ENCODE data around the gene FMN2. TPM values are rescaled to one million over a fixed set of nuclear protein-coding genes. Genes with fewer than 3 reads are reported as not detected.

FMN2 gene
- total and polyA plus RNA-seq, 2 donors (not counting 1 experiment from before 2014, with no cell fraction given) = 8.0 to 13.7 TPM

- Histone ChIP-seq H4K20me1 (ENCODE audit: control insufficient read depth, extremely low read depth, insufficient read depth, low read length) (no peaks in the 10 kb centered on the region), H3K9me3 (ENCODE audit: control insufficient read depth, insufficient read depth, low read depth, low read length) (no peaks in the 10 kb centered on the region), H3K36me3 (ENCODE audit: control insufficient read depth, insufficient read depth, low read length) (no peaks in the 10 kb centered on the region), H3K9ac (ENCODE audit: insufficient read depth, low read length) (no peak overlapping the region), H3K27me3 (ENCODE audit: control insufficient read depth, insufficient read depth, low read length) (no peaks in the 10 kb centered on the region), H3K4me2 (ENCODE audit: extremely low read depth, insufficient read depth, low read length) (no peak overlapping the region), H2AFZ (ENCODE audit: low read length) (no peak overlapping the region), H3K4me3 (replicated peaks in 1 of 4; ENCODE audit: control extremely low read depth in 1 of 4, insufficient read depth in 1 of 4, low read depth in 3 of 4, low read length in 4 of 4) (no peak overlapping the region), H3K4me1 (ENCODE audit: control insufficient read depth, extremely low read depth, insufficient read depth, low read length) (no peaks in the 10 kb centered on the region), H3K79me2 (ENCODE audit: control insufficient read depth, insufficient read depth, low read length) (no peaks in the 10 kb centered on the region), H3K27ac (ENCODE audit: insufficient read depth, low read length) (no peak overlapping the region)
- no peak for DNase-seq (ENCODE audit: low read depth in 2 of 2)
- TF ChIP-seq EZH2 (IDR thresholded peaks at IDR 0.05; ENCODE audit: low read length, missing control alignments) = no peak
- TF ChIP-seq CTCF (conservative IDR thresholded peaks at IDR 0.05 in 1 of 2, IDR thresholded peaks at IDR 0.05 in 1 of 2; ENCODE audit: low read depth in 1 of 2, low read length in 2 of 2) = no peak
These were observed 272.2 kb downstream of the FMN2 start for GRCh38 chr1:240363914-240364313.

GRCh38 chr1:240366636-240367035, 275.0 kb downstream of the FMN2 start:
- Histone ChIP-seq H3K27me3 (ENCODE audit: control insufficient read depth, insufficient read depth, low read length) (no peaks in the 10 kb centered on the region), H3K79me2 (ENCODE audit: control insufficient read depth, insufficient read depth, low read length) (no peaks in the 10 kb centered on the region), H3K4me1 (ENCODE audit: control insufficient read depth, extremely low read depth, insufficient read depth, low read length) (no peaks in the 10 kb centered on the region), H4K20me1 (ENCODE audit: control insufficient read depth, extremely low read depth, insufficient read depth, low read length) (no peaks in the 10 kb centered on the region), H3K9me3 (ENCODE audit: control insufficient read depth, insufficient read depth, low read depth, low read length) (no peaks in the 10 kb centered on the region), H3K4me3 (replicated peaks in 1 of 4; ENCODE audit: control extremely low read depth in 1 of 4, insufficient read depth in 1 of 4, low read depth in 3 of 4, low read length in 4 of 4) (no peak overlapping the region), H3K9ac (ENCODE audit: insufficient read depth, low read length) (no peak overlapping the region), H3K27ac (ENCODE audit: insufficient read depth, low read length) (no peak overlapping the region), H2AFZ (ENCODE audit: low read length) (no peak overlapping the region), H3K36me3 (ENCODE audit: control insufficient read depth, insufficient read depth, low read length) (no peaks in the 10 kb centered on the region), H3K4me2 (ENCODE audit: extremely low read depth, insufficient read depth, low read length) (no peak overlapping the region)
- no peak for TF ChIP-seq CTCF (conservative IDR thresholded peaks at IDR 0.05 in 1 of 2, IDR thresholded peaks at IDR 0.05 in 1 of 2; ENCODE audit: low read depth in 1 of 2, low read length in 2 of 2)
- no peak for TF ChIP-seq EZH2 (IDR thresholded peaks at IDR 0.05; ENCODE audit: low read length, missing control alignments)
- no peak for DNase-seq (ENCODE audit: low read depth in 2 of 2)

GRCh38 chr1:240385551-240385950, 293.9 kb downstream of the FMN2 start:
- no peak for TF ChIP-seq CTCF (conservative IDR thresholded peaks at IDR 0.05 in 1 of 2, IDR thresholded peaks at IDR 0.05 in 1 of 2; ENCODE audit: low read depth in 1 of 2, low read length in 2 of 2)
- no peak for TF ChIP-seq EZH2 (IDR thresholded peaks at IDR 0.05; ENCODE audit: low read length, missing control alignments)
- no peak for DNase-seq (ENCODE audit: low read depth in 2 of 2)
- no peaks in the 10 kb centered on the region for H4K20me1 ChIP-seq (ENCODE audit: control insufficient read depth, extremely low read depth, insufficient read depth, low read length)
- H3K9me3 ChIP-seq (ENCODE audit: control insufficient read depth, insufficient read depth, low read depth, low read length) = peaks cover 2% of the 10 kb centered on the region
- no peaks in the 10 kb centered on the region for H3K79me2 ChIP-seq (ENCODE audit: control insufficient read depth, insufficient read depth, low read length)
- no peak overlapping the region for H3K4me3 ChIP-seq (replicated peaks in 1 of 4; ENCODE audit: control extremely low read depth in 1 of 4, insufficient read depth in 1 of 4, low read depth in 3 of 4, low read length in 4 of 4)
- H3K27ac ChIP-seq (ENCODE audit: insufficient read depth, low read length) = no peak overlapping the region
- no peaks in the 10 kb centered on the region for H3K27me3 ChIP-seq (ENCODE audit: control insufficient read depth, insufficient read depth, low read length)
- no peak overlapping the region for H2AFZ ChIP-seq (ENCODE audit: low read length)
- no peak overlapping the region for H3K9ac ChIP-seq (ENCODE audit: insufficient read depth, low read length)
- no peaks in the 10 kb centered on the region for H3K4me1 ChIP-seq (ENCODE audit: control insufficient read depth, extremely low read depth, insufficient read depth, low read length)
- H3K4me2 ChIP-seq (ENCODE audit: extremely low read depth, insufficient read depth, low read length) = no peak overlapping the region
- no peaks in the 10 kb centered on the region for H3K36me3 ChIP-seq (ENCODE audit: control insufficient read depth, insufficient read depth, low read length)
